ENCODE measurements around the gene BIN1. TPM values are rescaled to one million over a fixed set of nuclear protein-coding genes. Genes with fewer than 3 reads are reported as not detected.

Gene BIN1
- total RNA-seq, 1 experiment from 2014 or later, result 58.9 TPM

DNA sequence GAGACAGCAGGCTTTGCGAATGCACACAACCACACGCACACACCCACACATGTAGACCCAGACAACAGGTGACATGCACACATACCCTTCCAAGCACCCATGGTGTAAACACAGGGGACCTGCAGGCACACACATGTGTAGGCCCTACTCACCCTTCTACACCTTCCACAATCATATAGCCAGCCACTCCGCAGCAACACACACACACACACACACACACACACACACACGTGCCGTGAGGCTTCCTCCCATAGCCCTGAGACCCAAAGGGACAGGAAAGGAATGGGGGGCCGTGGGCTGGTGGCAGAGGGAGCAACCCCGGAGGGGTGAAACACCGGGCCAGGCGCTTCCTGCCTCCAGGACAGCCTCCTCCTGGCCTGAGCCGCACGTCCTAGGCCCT lies 37.4 kb downstream of the BIN1 start:
- no peaks in the 10 kb centered on the region; the same call in 1 of the 2 replicates for H3K36me3 ChIP-seq (ENCODE audit: low read depth, low read length)
- H3K9ac ChIP-seq (ENCODE audit: low read length), result no peak overlapping the region
- no peaks in the 10 kb centered on the region for H3K79me2 ChIP-seq (ENCODE audit: low read length)
- H3K27me3 ChIP-seq (ENCODE audit: low read length), result no peaks in the 10 kb centered on the region
- ChIA-PET CTCF (interaction anchor here (0.8 kb wide), 1 partner anchor 128 kb away, joined by 3 read pairs; no protein-coding TSS in a partner anchor), POLR2A (ENCODE audit: unreplicated experiment) (no interaction called here)
- no peaks in the 10 kb centered on the region for H3K9me2 ChIP-seq (replicated peaks; ENCODE audit: low read length)
- no peak overlapping the region for H2AFZ ChIP-seq (ENCODE audit: low read length)
- ATAC-seq (no peak), DNase-seq (no peak)
- no peaks in the 10 kb centered on the region for H3F3A ChIP-seq (ENCODE audit: low read length, unreplicated experiment)
- H3K4me1 ChIP-seq (ENCODE audit: insufficient read depth, low read length), result peaks cover 11% of the 10 kb centered on the region
- H4K20me1 ChIP-seq (ENCODE audit: low read length), result no peaks in the 10 kb centered on the region
- TF ChIP-seq, protein P1, sequence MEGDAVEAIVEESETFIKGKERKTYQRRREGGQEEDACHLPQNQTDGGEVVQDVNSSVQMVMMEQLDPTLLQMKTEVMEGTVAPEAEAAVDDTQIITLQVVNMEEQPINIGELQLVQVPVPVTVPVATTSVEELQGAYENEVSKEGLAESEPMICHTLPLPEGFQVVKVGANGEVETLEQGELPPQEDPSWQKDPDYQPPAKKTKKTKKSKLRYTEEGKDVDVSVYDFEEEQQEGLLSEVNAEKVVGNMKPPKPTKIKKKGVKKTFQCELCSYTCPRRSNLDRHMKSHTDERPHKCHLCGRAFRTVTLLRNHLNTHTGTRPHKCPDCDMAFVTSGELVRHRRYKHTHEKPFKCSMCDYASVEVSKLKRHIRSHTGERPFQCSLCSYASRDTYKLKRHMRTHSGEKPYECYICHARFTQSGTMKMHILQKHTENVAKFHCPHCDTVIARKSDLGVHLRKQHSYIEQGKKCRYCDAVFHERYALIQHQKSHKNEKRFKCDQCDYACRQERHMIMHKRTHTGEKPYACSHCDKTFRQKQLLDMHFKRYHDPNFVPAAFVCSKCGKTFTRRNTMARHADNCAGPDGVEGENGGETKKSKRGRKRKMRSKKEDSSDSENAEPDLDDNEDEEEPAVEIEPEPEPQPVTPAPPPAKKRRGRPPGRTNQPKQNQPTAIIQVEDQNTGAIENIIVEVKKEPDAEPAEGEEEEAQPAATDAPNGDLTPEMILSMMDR (conservative IDR thresholded peaks at IDR 0.05; ENCODE audit: low read depth, low read length), result no peak
- TF ChIP-seq EZH2phosphoT487 (IDR thresholded peaks at IDR 0.05; ENCODE audit: borderline replicate concordance, low read length), result no peak
- H3K4me2 ChIP-seq (ENCODE audit: low read length), result no peak overlapping the region
- H3K4me3 ChIP-seq (ENCODE audit: low read length), result no peak overlapping the region
- no TSS peak for BruUV-seq (replicated peaks)
- no peaks in the 10 kb centered on the region for H3K9me3 ChIP-seq (ENCODE audit: low read length)
- intact Hi-C loops (cut with micrococcal nuclease), result no loop called here
- H3K27ac ChIP-seq (ENCODE audit: low read length), result no peak overlapping the region

- TF ChIP-seq EZH2 (IDR thresholded peaks at IDR 0.05; ENCODE audit: low read length, unreplicated experiment) (no peak), EZH2phosphoT487 (IDR thresholded peaks at IDR 0.05; ENCODE audit: borderline replicate concordance, low read length) (no peak)
- TF ChIP-seq, protein P1 (conservative IDR thresholded peaks at IDR 0.05; ENCODE audit: low read depth, low read length), result no peak
- no peaks in the 10 kb centered on the region for H3K9me2 ChIP-seq (replicated peaks; ENCODE audit: low read length)
- peaks cover 17% of the 10 kb centered on the region for H3K4me1 ChIP-seq (ENCODE audit: insufficient read depth, low read length)
- no peaks in the 10 kb centered on the region for H3K27me3 ChIP-seq (ENCODE audit: low read length)
- no peak overlapping the region for H3K27ac ChIP-seq (ENCODE audit: low read length)
- BruUV-seq (replicated peaks), result no TSS peak
- H3K4me3 ChIP-seq (ENCODE audit: low read length), result no peak overlapping the region
- H3F3A ChIP-seq (ENCODE audit: low read length, unreplicated experiment), result no peaks in the 10 kb centered on the region
- H2AFZ ChIP-seq (ENCODE audit: low read length), result no peak overlapping the region
- H3K4me2 ChIP-seq (ENCODE audit: low read length), result no peak overlapping the region
- no peaks in the 10 kb centered on the region; the same call in 1 of the 2 replicates for H3K36me3 ChIP-seq (ENCODE audit: low read depth, low read length)
- DNase-seq (no peak), ATAC-seq (no peak)
- no peaks in the 10 kb centered on the region for H3K79me2 ChIP-seq (ENCODE audit: low read length)
- no peaks in the 10 kb centered on the region for H3K9me3 ChIP-seq (ENCODE audit: low read length)
- CTCF ChIA-PET, result interaction anchor here (0.8 kb wide), 1 partner anchor 128 kb away, joined by 3 read pairs; no protein-coding TSS in a partner anchor
- no peaks in the 10 kb centered on the region for H4K20me1 ChIP-seq (ENCODE audit: low read length)
- intact Hi-C loops (cut with micrococcal nuclease), result no loop called here
- POLR2A ChIA-PET (ENCODE audit: unreplicated experiment), result no interaction called here
- H3K9ac ChIP-seq (ENCODE audit: low read length), result no peak overlapping the region
Measured at GRCh38 chr2:127069003-127069402, 38.0 kb downstream of the BIN1 start.

- Histone ChIP-seq H3K27me3 (ENCODE audit: low read length) (no peaks in the 10 kb centered on the region), H2AFZ (ENCODE audit: low read length) (no peak overlapping the region), H3K4me2 (ENCODE audit: low read length) (no peak overlapping the region), H3K27ac (ENCODE audit: low read length) (no peak overlapping the region), H3K4me3 (ENCODE audit: low read length) (no peak overlapping the region), H3K9me2 (replicated peaks; ENCODE audit: low read length) (no peaks in the 10 kb centered on the region), H3F3A (ENCODE audit: low read length, unreplicated experiment) (no peaks in the 10 kb centered on the region), H3K36me3 (ENCODE audit: low read depth, low read length) (peaks cover under 1% of the 10 kb centered on the region; the same call in 1 of the 2 replicates), H3K79me2 (ENCODE audit: low read length) (no peaks in the 10 kb centered on the region), H3K9me3 (ENCODE audit: low read length) (no peaks in the 10 kb centered on the region), H3K9ac (ENCODE audit: low read length) (no peak overlapping the region), H3K4me1 (ENCODE audit: insufficient read depth, low read length) (peaks cover 18% of the 10 kb centered on the region), H4K20me1 (ENCODE audit: low read length) (no peaks in the 10 kb centered on the region)
- intact Hi-C loops (cut with micrococcal nuclease), result no loop called here
- no TSS peak for BruUV-seq (replicated peaks)
- ATAC-seq (no peak), DNase-seq (no peak)
- CTCF ChIA-PET, result interaction anchor here (0.6 kb wide), 2 partner anchors 39 to 128 kb away, joined by 3 read pairs; partner anchors contain the start of gene BIN1
- TF ChIP-seq EZH2phosphoT487 (IDR thresholded peaks at IDR 0.05; ENCODE audit: borderline replicate concordance, low read length) (no peak), EZH2 (IDR thresholded peaks at IDR 0.05; ENCODE audit: low read length, unreplicated experiment) (no peak)
- TF ChIP-seq, protein P1 (conservative IDR thresholded peaks at IDR 0.05; ENCODE audit: low read depth, low read length), result no peak; the same call in 1 of the 2 replicates
- POLR2A ChIA-PET (ENCODE audit: unreplicated experiment), result no interaction called here
Measured at GRCh38 chr2:127068351-127068741, 38.6 kb downstream of the BIN1 start.
